ENCODE results near the gene SIPA1L3. TPM values are rescaled to one million over a fixed set of nuclear protein-coding genes. Genes with fewer than 3 reads are reported as not detected.

The SIPA1L3 gene
- total RNA-seq, 1 donor from 2014 or later: 29.6 TPM

- H3K4me1 Mint-ChIP-seq (ENCODE audit: unreplicated experiment): peaks cover 7% of the 10 kb centered on the region
- H3K27ac Mint-ChIP-seq (ENCODE audit: unreplicated experiment): no peak overlapping the region
- TF ChIP-seq CTCF (IDR thresholded peaks at IDR 0.05; ENCODE audit: unreplicated experiment): no peak
- DNase-seq (ENCODE audit: low spot score): no peak
- H3K27me3 Mint-ChIP-seq (ENCODE audit: unreplicated experiment): peaks cover 14% of the 10 kb centered on the region
- no peak overlapping the region for H3K4me3 Mint-ChIP-seq (ENCODE audit: unreplicated experiment)
- peaks cover 7% of the 10 kb centered on the region for H3K36me3 Mint-ChIP-seq (ENCODE audit: low read depth, unreplicated experiment)
- H3K9me3 Mint-ChIP-seq (ENCODE audit: unreplicated experiment): no peaks in the 10 kb centered on the region
These were observed 301.6 kb downstream of the SIPA1L3 start for GRCh38 chr19:38208571-38208970.

GRCh38 chr19:38209152-38209551 is 302.1 kb downstream of the SIPA1L3 start:
- Mint-ChIP-seq H3K9me3 (ENCODE audit: unreplicated experiment) (no peaks in the 10 kb centered on the region), H3K4me1 (ENCODE audit: unreplicated experiment) (peaks cover 7% of the 10 kb centered on the region), H3K36me3 (ENCODE audit: low read depth, unreplicated experiment) (peaks cover 7% of the 10 kb centered on the region), H3K4me3 (ENCODE audit: unreplicated experiment) (no peak overlapping the region), H3K27ac (ENCODE audit: unreplicated experiment) (no peak overlapping the region), H3K27me3 (ENCODE audit: unreplicated experiment) (peaks cover 17% of the 10 kb centered on the region)
- no peak for DNase-seq (ENCODE audit: low spot score)
- no peak for TF ChIP-seq CTCF (IDR thresholded peaks at IDR 0.05; ENCODE audit: unreplicated experiment)

DNA sequence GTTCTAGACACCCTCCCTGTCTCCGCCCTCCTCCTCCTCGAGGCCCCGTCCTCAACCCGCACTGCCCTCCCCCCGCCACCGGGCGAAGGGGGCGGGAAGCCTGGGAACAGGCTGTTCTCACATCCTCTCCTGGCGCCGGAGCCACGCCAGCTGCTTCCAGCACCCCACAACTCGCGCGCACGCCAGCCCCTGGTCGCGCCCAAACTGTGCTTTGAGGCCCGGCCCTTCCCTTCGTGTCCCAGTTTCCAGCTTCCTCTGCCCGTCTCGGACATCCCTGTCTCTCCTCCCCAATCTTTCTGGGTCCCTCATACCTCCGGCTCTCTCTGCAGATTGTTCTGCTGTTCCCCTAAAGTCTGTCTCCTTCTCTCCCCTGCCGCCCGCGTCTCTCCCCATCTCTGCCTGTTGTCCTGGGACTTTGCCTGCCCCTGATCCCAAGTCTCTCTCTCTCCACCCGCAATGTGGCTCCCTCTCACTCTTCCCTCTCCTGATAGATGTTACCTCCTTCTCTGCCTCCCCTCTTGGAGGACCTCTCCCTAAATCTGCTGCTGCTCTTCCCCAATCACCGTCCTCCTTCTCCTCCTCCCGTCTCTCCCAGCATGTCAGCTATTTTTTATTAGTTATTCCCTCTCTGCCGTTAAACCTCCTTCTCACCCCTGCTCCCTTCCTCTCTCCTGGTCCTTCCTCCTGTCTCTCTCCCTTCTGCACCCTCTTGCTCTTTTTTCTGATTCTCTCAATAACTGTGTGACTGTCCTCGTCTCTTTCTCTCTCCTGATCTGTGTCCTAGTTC is 302.9 kb downstream of the SIPA1L3 start:
- Mint-ChIP-seq H3K27me3 (ENCODE audit: unreplicated experiment) (peaks cover 22% of the 10 kb centered on the region), H3K4me3 (ENCODE audit: unreplicated experiment) (peak overlapping the region; percentile 74), H3K9me3 (ENCODE audit: unreplicated experiment) (no peaks in the 10 kb centered on the region), H3K27ac (ENCODE audit: unreplicated experiment) (peak overlapping the region; percentile 15), H3K36me3 (ENCODE audit: low read depth, unreplicated experiment) (peaks cover 7% of the 10 kb centered on the region), H3K4me1 (ENCODE audit: unreplicated experiment) (peaks cover 7% of the 10 kb centered on the region)
- no peak for DNase-seq (ENCODE audit: low spot score)
- no peak for TF ChIP-seq CTCF (IDR thresholded peaks at IDR 0.05; ENCODE audit: unreplicated experiment)

DNA sequence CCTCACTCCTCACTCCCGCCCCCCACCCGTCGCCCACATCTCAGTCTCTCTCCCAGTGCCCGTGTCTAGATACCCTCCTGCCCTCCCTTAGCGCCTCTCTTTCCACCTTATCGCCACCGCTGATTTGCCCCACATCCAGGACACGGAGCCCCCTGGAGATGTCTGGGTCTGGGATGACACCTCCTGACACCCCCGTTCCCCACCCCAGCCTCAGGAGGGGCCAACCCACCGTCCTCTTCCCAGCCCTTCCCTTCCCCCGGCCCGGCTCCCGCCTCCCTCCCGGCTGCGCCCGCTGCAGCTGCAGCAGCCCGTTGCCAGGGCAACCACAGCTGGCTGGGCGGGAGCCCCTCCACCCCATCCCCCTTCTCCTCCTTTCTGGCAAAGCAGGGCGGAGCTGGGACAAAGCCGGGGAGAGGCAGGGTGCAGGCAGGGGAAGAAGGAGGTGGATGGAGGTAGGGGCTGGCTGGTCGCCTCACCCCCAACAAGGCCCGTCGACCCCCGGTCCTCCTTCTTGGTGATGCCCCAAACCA is 303.5 kb downstream of the SIPA1L3 start:
- Mint-ChIP-seq H3K9me3 (ENCODE audit: unreplicated experiment) (no peaks in the 10 kb centered on the region), H3K36me3 (ENCODE audit: low read depth, unreplicated experiment) (peaks cover 7% of the 10 kb centered on the region), H3K4me1 (ENCODE audit: unreplicated experiment) (peaks cover 7% of the 10 kb centered on the region), H3K27me3 (ENCODE audit: unreplicated experiment) (peaks cover 22% of the 10 kb centered on the region), H3K4me3 (ENCODE audit: unreplicated experiment) (no peak overlapping the region), H3K27ac (ENCODE audit: unreplicated experiment) (peak overlapping the region; percentile 15)
- no peak for TF ChIP-seq CTCF (IDR thresholded peaks at IDR 0.05; ENCODE audit: unreplicated experiment)
- peak; percentile 61 for DNase-seq (ENCODE audit: low spot score)

DNA sequence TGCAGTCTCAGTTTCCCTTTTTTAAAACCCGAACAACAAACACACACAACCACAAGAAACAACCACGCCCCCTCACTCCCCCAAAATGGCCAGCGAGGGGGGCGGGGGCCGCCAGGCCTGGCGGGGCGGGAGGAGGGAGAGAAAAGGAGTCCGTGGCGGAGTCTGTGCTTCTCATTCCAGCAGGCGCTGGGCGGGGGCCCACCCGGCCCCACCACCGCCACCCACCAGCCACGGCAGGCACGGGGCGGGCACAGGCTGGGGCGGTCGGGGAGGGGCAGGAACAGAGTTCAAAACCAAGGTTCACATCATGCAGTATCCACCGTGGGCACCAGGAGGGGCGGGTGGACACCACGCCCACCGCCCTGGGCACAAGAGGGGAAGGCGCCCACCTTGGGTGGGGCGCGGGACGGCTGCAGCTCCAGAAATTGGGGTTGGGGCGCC is 304.2 kb downstream of the SIPA1L3 start:
- TF ChIP-seq CTCF (IDR thresholded peaks at IDR 0.05; ENCODE audit: unreplicated experiment): peak; percentile 32
- DNase-seq (ENCODE audit: low spot score): no peak
- Mint-ChIP-seq H3K4me1 (ENCODE audit: unreplicated experiment) (peaks cover 7% of the 10 kb centered on the region), H3K27me3 (ENCODE audit: unreplicated experiment) (peaks cover 22% of the 10 kb centered on the region), H3K4me3 (ENCODE audit: unreplicated experiment) (no peak overlapping the region), H3K36me3 (ENCODE audit: low read depth, unreplicated experiment) (peaks cover 7% of the 10 kb centered on the region), H3K27ac (ENCODE audit: unreplicated experiment) (no peak overlapping the region), H3K9me3 (ENCODE audit: unreplicated experiment) (no peaks in the 10 kb centered on the region)

Measured in endothelial cell (in vitro differentiated cells).